NOMO-1 (cell line): ENCODE measurements around the gene KNDC1.

Source experiments
- DNase-seq, 2 experiments: peaks; one replicate each; lab custom pipeline; 2025; ENCODE audit not compliant: unreplicated experiment in 2 of 2; lab: John Stamatoyannopoulos, UW

Gene KNDC1

DNA sequence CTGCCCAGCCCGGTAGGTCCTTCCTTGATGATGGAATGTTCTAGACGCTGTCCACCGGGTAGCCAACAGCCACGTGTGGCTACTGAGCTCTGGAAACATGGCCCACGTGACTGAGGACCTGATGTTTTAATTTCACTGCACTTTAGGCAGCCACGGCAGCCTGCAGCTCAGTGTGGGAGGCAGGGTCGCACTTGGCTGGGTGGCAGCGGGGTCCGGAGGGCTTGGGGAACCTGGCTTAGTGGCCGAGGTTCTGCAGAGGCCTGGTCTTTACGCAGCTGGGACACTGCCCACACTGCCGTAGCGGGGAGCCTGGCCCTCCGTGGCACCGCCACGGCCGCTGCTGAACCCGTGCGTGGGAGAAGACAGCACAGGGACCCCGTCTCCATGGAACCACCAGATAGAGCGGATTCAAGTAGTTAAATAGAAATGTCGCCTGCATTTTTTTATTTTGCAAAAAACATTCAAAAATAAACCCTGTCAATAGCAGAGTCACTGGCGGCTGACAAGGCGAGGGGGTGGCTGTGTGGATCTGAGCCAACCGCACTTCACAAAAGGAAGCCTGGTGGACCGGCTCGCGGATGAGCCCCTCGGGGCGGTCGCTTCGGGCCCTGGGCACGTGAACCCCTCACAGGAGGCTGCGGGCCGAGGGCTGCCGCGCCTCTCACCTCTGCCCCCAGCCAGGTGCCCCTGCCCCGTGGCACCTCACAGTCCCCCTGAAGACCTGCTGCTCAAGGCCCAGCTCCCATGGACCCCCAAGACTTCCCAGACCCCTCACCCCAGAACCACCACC lies 44.4 kb downstream of the KNDC1 start:
- DNase-seq, result no peak

DNA sequence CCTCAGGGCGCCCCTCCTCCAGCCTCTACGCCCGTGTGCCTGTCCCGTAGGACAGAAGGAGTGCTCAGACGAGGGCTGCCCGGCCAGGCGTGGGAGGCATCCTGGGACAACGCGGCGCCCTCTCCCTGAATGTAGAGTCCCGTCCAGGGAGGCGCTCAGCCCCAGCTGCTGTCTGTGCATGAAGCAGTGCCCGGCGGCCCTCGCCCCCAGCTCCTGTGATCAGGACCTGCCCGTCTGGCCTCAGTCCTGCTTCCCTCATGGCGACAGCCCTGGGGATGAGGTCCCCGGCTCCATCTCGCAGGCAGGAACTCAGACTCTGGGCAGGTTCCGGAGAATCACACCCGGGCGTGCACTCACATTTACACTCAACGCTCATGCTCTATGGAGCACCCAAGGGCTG lies 45.1 kb downstream of the KNDC1 start:
- no peak for DNase-seq

DNA sequence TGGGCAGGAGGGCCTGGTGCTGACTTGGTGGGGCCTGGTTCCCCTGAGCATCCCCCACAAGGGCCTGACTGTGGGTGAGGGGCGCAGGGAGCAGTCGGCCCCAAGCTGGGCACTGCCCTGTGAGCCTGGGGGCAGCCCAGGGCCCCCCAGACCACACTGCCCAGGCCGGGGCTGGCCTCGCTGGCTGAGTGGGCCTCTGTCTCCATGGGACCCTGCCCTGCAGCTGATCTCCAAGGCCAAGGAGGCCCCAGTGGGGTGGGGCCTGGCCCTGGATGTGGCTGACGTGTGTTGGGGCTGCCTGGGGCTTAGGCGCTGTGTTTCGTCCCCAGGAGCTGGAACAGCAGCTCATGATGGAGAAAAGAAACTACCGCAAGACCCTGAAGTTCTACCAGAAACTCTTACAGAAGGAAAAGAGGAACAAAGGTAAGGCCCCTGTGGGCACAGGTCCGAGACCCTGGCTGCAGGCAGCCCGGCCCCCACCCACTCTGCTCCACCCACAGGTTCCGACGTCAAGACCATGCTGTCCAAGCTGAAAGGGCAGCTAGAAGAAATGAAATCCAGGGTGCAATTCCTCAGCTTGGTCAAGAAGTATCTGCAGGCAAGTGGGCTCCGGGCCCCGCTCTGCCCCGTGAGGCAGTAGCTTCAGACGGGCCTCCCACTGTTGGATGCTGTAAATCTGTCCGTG lies 46.5 kb downstream of the KNDC1 start:
- no peak for DNase-seq

DNA sequence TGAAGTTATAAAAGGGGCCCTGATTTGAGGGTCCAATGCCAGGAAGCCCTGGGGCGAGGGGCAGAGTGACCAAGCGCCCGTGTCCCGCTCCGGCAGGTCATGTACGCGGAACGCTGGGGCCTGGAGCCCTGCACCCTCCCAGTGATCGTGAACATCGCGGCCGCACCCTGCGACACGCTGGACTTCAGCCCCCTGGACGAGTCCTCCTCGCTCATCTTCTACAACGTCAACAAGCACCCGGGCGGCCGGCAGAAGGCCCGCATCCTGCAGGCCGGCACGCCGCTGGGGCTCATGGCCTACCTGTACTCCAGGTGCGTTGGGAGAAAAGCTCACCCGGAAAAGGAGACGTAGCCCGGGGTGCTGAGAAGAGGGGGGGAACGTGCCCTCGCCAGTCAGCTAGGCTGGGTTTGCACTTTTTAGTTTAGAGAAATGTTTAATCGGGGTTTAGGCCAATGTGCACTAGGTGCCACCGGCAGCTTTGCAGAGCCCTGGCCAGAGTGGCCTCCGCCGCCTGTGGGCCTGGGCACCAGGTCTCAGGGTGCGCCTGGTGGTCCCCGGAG lies 47.1 kb downstream of the KNDC1 start:
- no peak for DNase-seq

DNA sequence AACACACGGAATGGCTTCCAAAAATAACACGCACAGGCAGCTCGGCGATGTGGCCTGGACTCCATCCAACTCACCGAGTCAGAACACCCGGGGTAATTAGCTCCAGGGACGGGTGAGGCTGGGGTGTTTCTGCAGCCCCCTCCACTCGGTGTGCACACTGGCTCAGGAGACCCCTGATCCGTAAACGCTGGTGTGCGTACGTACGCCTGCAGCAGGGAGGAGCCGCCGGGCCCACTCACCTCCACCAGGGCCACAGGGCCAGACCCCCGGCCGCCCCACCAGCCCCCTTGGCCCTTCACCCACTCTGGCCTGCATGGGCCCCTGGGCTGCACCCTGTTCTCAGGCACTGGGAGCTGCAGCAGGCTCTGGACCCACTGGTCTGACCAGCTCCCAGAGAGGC lies 47.6 kb downstream of the KNDC1 start:
- no peak for DNase-seq

DNA sequence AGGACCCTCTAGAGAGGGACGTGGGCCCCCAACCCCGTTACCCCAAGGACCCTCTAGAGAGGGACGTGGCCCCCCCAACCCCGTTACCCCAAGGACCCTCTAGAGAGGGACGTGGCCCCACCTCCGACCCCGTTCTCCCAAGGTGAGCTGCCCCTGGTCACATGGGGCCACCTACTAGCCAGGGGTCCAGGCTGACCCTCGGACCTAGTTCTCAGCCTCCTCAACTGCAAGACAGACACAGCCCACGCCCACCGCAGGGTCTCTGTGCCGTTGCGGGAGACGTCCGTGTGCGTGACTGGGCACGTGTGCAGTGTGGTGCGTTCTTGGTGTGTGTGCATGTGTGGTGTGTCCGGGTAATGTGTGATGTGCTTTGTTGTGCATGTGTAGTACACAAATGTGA lies 48.4 kb downstream of the KNDC1 start:
- DNase-seq, result no peak

DNA sequence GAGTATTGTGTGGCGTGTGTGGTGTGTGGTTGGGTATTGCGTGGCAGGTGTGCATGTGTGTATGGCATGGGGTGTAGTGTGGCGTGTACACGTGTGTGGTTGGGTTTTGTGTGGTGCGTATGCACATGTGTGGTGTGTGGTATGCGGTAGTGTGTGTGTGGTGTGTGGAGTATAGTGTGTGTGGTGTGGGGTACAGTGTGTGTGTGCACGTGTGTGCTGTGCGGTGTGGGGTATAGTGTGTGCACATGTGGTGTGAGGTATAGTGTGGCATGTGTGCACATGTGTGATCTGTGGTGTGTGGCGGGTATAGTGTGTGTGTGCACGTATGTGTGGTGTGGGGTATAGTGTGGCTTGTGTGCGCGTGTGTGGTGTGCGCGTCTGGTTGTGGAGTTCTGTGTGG lies 49.1 kb downstream of the KNDC1 start:
- DNase-seq, result no peak

DNA sequence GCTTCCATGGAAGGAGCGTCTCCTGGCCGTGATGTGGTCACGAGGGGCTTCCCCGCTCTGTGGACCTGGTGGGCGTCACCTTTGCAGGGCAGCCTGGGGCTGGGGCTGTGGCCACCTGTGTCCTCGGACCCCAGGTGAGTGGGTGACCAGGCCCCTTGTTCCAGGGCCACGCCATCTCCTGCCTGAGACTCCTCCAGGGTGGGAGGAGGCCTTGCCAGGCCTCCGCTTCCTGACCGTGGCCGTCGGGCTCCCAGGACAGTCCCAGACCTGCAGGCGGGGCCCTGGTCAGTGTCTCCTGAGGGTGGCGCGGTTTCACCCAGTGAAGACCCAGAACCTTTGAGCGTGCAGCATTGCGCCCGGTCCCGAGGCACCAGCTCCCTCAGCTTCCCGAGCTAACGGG lies 49.6 kb downstream of the KNDC1 start:
- DNase-seq, result no peak

DNA sequence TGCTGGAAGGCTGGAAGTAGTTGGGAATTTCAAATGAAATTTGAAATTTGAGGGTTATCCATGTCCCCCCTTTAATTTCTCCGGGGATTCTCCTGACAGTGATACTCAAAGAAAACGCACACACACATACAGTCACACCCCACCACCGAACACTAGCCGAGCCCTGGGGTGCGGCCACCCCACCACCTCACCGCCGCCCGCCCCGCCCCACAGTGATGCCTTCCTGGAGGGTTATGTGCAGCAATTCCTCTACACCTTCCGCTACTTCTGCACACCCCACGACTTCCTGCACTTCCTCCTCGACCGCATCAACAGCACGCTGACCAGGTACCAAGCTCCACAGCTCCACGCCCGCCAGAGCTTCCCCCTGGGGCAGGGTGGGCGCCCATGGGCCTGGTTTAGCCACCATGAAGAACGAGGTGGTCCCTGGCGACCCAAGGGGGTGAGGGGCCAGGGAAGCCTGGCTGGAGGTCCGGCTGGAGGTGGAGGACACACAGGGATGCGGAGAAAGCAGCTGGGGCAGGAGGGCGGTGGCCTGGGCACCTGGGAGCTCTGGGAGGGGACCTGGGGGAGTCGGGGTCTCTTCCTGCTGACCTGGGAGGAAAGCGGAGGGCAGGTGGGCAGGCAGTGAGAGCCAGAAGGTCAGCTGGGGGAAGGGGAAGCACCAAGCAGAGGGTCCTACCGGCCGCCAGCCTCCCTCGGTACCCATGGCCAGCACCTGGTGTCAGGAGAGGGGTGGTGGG lies 50.5 kb downstream of the KNDC1 start:
- DNase-seq, result no peak

DNA sequence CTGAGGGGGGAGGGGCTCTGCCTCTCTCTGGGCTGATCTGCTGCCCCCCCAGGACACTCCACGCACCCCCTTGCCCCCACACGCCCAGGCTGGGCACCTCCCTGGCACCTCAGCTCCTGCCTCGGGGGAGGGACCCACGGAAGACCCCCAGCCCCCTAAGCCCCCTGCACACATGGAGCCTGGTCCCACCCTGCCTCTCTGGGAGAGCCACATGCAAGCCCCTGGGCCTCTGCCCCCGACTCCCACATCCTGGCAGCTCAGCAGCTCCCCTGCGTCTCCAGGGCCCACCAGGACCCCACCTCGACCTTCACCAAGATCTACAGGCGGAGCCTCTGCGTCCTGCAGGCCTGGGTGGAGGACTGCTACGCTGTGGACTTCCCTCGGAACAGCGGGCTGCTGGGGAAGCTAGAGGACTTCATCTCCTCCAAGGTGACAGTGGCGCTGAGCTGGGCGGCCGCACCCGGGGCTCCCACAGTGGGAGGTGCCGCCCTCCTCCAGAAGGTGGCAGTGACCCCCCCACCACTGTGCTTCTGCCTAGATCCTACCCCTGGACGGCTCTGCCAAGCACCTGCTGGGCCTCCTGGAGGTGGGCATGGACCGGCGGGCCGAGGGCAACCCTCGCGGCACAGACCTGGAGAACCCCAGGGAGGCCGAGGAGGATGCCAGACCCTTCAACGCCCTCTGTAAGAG lies 51.3 kb downstream of the KNDC1 start:
- DNase-seq, result no peak

DNA sequence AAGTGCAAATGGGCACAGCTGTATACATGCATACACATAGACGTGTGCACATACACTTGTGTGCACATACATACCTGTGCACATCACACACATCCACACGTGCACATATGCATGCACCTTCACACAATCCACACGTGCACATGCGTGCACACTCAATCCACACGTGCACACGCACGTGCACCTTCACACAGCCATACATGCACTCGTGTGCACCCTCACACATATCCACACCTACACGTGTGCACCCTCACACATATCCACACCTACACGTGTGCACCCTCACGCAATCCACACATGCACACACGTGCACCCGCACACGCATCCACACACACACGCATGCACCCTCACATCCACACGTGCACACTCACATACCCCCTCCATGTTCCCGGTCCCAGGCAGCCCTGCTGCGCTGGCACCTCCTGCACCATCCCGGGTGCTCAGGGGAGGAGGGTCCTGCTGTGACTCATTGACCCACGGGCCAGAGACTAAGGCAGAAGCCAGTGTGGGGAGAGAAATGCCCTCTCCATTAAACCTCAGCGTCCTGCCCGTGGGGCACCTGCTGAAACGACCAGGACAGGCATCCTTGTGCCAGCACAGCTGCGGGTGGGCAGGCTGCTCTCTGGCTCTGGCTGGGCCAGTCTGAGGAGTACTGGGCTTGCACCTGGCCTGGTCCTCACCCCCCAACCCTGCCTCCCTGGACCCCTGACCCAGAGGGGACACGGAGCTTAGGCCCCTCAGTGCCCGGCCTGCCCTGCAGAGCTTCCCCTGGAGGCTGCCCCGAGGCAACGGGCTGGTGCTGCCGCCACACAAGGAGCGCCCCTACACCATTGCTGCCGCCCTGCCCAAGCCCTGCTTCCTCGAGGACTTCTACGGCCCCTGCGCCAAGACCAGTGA lies 52.2 kb downstream of the KNDC1 start:
- no peak for DNase-seq

DNA sequence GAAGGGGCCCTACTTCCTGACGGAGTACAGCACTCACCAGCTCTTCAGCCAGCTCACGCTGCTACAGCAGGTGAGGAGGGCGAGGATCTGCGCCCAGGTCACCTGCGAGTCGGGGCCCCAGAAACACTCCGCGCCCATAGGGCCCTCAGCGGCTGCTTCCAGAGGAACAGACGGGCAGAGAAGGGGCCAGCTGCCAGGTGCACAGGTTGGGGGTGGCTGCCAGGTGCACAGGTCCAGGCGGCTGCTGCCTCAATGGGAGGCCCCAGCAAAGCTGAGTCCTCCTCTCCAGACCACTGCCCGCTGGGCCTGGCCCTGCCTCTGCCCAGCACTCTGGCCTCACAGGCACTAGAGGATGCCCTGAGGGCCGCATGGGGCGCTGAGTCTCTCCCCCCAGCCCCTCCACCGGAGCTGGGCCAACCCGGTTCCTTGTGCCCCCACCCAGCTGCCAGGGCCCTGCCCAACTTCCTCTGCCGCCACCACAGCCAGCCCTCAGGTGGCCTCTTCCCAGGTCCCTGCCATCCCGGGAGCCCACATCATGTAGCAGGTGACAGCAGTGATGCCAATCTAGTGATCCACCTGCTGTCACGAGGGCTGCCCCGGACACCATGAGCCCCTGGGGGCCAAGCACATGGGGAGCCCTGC lies 53.0 kb downstream of the KNDC1 start:
- no peak for DNase-seq

DNA sequence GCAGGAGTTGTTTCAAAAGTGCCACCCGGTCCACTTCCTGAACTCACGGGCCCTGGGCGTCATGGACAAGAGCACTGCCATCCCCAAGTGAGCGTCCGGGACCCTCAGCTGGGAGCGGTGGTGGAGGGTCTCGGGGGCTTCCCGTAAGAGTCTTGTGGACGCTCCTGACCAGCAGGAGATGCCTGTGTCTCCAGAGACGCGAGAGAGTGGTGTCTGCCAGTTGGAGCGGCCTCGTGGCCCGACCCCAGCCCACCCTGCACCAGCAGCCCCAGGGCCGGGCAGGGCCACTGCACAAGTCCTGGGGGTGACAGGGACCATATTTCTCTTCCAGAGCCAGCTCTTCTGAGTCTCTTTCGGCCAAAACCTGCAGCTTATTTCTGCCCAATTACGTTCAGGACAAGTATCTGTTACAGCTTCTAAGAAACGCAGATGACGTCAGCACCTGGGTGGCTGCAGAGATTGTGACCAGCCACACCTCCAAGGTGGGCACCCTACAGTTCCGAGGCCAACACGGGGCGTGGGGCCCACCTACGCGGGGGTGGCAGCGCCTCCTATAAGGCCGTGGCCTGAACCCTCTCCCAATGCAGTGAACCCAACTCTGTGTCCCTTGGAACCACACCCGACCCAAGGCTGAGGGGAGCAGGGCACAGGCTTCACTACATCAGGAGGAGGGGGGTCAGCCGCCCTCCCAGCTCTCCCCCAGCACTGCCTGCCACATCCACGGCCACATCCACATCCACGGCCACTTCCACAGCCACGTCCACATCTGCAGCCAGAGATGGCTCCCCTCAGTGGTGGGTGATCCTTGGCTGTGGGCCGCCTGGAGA lies 53.8 kb downstream of the KNDC1 start:
- no peak for DNase-seq

DNA sequence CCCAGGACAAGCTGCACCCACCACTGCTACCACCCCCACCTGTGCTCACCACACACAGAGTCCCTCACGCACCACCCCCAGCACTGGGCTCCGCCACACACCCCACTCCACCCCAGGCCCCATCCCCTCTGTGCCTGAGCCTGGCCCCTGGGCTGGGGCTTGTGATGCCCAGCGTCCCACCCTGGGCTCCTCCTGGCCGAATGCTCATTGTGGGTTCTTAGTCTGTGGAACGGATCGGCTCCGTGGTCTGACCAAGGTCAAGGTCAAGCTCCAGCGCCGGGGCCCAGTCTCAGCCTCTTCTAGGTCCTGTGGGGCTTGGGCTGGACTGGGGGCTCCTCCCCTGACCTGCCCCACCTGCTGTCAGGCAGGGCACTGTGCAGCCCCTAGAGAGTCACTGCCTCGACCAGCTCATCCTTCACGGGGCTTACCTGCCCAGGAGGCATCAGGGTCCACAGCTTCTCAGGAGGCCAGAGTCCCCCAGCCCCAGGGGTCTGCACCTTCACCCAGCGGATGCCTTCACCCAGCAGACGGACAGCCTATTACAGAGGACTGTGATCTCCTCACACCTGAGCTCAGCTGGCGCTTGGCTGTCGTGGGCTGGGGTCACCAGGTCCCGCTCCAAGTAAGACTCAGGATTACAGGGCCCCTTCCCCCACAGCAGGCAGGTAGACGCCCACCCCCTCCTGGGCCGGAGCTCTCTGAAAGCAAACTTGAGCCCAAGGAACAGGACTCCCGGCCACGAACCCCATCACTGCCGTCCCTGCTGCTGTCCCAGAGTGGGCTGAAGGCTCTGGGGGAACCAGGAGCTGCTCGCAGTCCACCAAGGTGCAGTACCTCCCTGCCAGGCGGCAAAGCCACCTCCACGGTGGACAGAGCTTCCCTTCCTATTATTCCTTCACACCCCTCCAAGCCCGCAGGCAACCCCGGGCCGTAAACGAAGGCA lies 54.7 kb downstream of the KNDC1 start:
- DNase-seq, result no peak

DNA sequence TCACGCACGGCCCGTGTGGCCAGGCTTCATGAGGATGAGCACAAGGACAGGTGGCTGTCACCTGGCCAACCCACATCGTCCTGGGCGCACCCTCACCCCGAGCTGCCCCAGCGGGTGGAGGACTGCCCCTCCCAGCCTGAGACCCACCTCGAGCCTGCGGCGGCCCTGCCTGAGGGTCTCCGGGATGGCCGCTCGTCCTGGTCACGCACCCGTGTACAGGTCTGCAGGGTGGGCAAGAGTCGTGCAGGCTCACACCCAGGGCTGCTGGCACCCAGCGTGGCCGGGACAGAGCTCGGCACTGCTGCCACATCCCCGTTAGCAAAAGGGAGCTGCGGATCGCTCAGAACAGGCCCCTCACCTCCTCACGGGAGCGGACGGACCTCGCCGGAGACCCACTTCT lies 55.6 kb downstream of the KNDC1 start:
- no peak for DNase-seq

DNA sequence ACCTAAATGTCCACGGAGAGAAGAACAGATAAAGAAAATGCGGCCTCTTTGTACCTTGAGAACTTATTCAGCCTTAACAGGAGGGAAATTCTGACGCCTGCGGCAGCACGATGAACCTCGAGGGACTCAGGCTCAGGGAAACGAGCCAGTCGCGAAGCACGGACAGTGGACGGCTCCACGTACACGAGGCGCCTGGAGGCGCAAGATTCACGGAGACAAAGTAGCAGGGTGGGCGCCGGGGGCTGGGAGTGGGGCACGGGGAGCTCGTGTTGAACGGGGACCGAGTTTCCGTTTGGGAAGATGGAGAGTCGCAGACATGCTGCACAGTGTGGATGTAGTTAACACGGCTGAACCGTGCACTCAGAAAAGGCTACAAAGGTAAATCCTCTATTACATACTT lies 56.8 kb downstream of the KNDC1 start:
- no peak for DNase-seq

DNA sequence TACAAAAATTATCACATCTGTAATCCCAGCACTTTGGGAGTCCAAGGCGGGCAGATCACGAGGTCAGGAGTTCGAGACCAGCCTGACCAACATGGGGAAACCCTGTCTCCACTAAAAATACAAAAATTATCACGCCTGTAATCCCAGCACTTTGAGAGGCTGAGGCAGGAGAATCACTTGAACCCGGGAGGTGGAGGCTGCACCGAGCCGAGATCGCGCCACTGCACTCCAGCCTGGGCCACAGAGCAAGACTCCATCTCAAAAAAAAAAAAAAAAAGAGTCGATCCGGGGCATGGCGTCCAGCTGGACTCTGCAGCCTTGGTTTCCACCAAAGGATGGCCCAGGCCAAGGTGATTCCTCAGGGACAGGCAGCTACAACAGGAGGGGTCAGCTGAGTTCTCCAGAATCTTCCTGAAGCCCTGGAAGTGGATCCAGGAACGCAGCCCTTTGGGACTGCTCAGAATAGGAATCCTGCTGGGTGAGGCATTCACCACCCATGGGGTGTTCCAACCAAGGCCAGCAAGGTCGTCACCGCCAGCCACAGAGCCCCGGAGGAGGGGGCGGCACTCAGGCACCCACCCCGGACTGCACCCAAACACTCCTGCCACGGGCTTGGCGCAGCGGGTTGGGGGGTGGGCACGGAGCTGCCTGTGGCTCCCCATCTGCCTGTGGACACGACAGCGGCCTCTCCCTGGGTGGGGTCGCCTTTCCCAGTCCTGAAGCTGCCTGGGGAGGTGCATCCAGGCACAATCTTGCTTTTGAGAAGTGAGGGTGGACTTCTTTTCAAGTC lies 58.0 kb downstream of the KNDC1 start:
- no peak for DNase-seq
